ENCODE data around the gene FNTB. TPM values are rescaled to one million over a fixed set of nuclear protein-coding genes. Genes with fewer than 3 reads are reported as not detected.

FNTB gene
- total RNA-seq, 1 experiment from 2014 or later, result 26.7 TPM

- TF ChIP-seq REST (IDR thresholded peaks at IDR 0.05; ENCODE audit: low read depth), result no peak
- TF ChIP-seq CEBPB (IDR thresholded peaks at IDR 0.05; ENCODE audit: low read depth), result no peak
- TF ChIP-seq POLR2AphosphoS5 (IDR thresholded peaks at IDR 0.05; ENCODE audit: low read depth, low read length), result no peak
Measured at GRCh38 chr14:65106736-65107135, 120.0 kb downstream of the FNTB start (continued).

GRCh38 chr14:65107200-65107599, 120.5 kb downstream of the FNTB start:
- H2AFZ ChIP-seq (ENCODE audit: low read depth, low read length, poor library complexity, severe bottlenecking), result no peak overlapping the region
- H3K9me3 ChIP-seq (ENCODE audit: control insufficient read depth in 1 of 2, insufficient read depth in 1 of 2, low read depth in 1 of 2, low read length in 2 of 2), result no peaks in the 10 kb centered on the region
- POLR2A ChIA-PET, result no interaction called here
- 0 out of 2 replicates have a peak, but pooled peaks cover 2% of the 10 kb centered on the region for H3K9me2 ChIP-seq (ENCODE audit: insufficient read depth)
- DNase-seq (ENCODE audit: low read depth, low spot score) (no peak), ATAC-seq (no peak)
- H3K4me2 ChIP-seq (ENCODE audit: low read length), result no peak overlapping the region
- peaks cover 3 to 10% of the 10 kb centered on the region in 2 experiments; a peak in 2 of 4 replicates for H3K4me1 ChIP-seq (ENCODE audit: control insufficient read depth in 1 of 2, insufficient read depth in 2 of 2, low read length in 2 of 2)
- H3K36me3 ChIP-seq (ENCODE audit: control insufficient read depth in 1 of 2, insufficient read depth in 2 of 2, low read length in 2 of 2), result no peaks in the 10 kb centered on the region
- no peak overlapping the region for H3K9ac ChIP-seq (ENCODE audit: low read length)
- no peaks in the 10 kb centered on the region for H3K79me2 ChIP-seq (ENCODE audit: insufficient read depth, low read length)
- CTCF ChIA-PET, result no interaction called here
- no TSS peak for BruUV-seq (replicated peaks)
- no peak overlapping the region for H3K27ac ChIP-seq (ENCODE audit: low read depth, low read length)
- intact Hi-C loops (cut with micrococcal nuclease), result no loop called here
- no peaks in the 10 kb centered on the region for H4K20me1 ChIP-seq (ENCODE audit: insufficient read depth)
- RAD21 ChIA-PET (ENCODE audit: low non-redundant PET in 1 of 2, low total read pairs in 2 of 2, uncharacterized antibody in 2 of 2, unreplicated experiment in 2 of 2), result no interaction called here
- TF ChIP-seq ZNF274 (IDR thresholded peaks at IDR 0.05; ENCODE audit: low read depth, low read length), result no peak
- no peak overlapping the region for H3K4me3 ChIP-seq (replicated peaks in 1 of 2; ENCODE audit: low read depth in 1 of 2, low read length in 2 of 2)
- H3K27me3 ChIP-seq (ENCODE audit: insufficient read depth, low read length), result no peaks in the 10 kb centered on the region

- Histone ChIP-seq H3K4me3 (replicated peaks in 1 of 2; ENCODE audit: low read depth in 1 of 2, low read length in 2 of 2) (no peak overlapping the region), H3K27me3 (ENCODE audit: insufficient read depth, low read length) (no peaks in the 10 kb centered on the region), H3K9me2 (ENCODE audit: insufficient read depth) (0 out of 2 replicates have a peak, but pooled peaks cover under 1% of the 10 kb centered on the region), H2AFZ (ENCODE audit: low read depth, low read length, poor library complexity, severe bottlenecking) (no peak overlapping the region), H3K4me2 (ENCODE audit: low read length) (no peak overlapping the region), H3K9me3 (ENCODE audit: control insufficient read depth in 1 of 2, insufficient read depth in 1 of 2, low read depth in 1 of 2, low read length in 2 of 2) (no peaks in the 10 kb centered on the region), H3K27ac (ENCODE audit: low read depth, low read length) (no peak overlapping the region), H4K20me1 (ENCODE audit: insufficient read depth) (no peaks in the 10 kb centered on the region), H3K4me1 (ENCODE audit: control insufficient read depth in 1 of 2, insufficient read depth in 2 of 2, low read length in 2 of 2) (no peaks in the 10 kb centered on the region), H3K36me3 (ENCODE audit: control insufficient read depth in 1 of 2, insufficient read depth in 2 of 2, low read length in 2 of 2) (no peaks in the 10 kb centered on the region), H3K9ac (ENCODE audit: low read length) (no peak overlapping the region), H3K79me2 (ENCODE audit: insufficient read depth, low read length) (no peaks in the 10 kb centered on the region)
- no peak for DNase-seq (ENCODE audit: low read depth, low spot score)
- RAD21 ChIA-PET (ENCODE audit: low non-redundant PET in 1 of 2, low total read pairs in 2 of 2, uncharacterized antibody in 2 of 2, unreplicated experiment in 2 of 2), result no interaction called here
- BruUV-seq (replicated peaks), result no TSS peak
- POLR2A ChIA-PET, result no interaction called here
- intact Hi-C loops (cut with micrococcal nuclease), result no loop called here
- CTCF ChIA-PET, result no interaction called here
- no peak for ATAC-seq
- TF ChIP-seq EGR1 (IDR thresholded peaks at IDR 0.05; ENCODE audit: low read depth) (no peak), CTCF (IDR thresholded peaks at IDR 0.05 in 2 of 3, conservative IDR thresholded peaks at IDR 0.05 in 1 of 3; ENCODE audit: borderline replicate concordance in 1 of 3, insufficient read depth in 1 of 3, low read depth in 2 of 3, low read length in 2 of 3) (no peak), REST (IDR thresholded peaks at IDR 0.05; ENCODE audit: low read depth) (no peak), POLR2AphosphoS5 (IDR thresholded peaks at IDR 0.05; ENCODE audit: low read depth, low read length) (no peak), ELF1 (IDR thresholded peaks at IDR 0.05; ENCODE audit: borderline replicate concordance, low read depth) (no peak), RAD21 (IDR thresholded peaks at IDR 0.05; ENCODE audit: low read depth) (no peak), SIN3A (IDR thresholded peaks at IDR 0.05; ENCODE audit: low read depth) (no peak)
Measured at GRCh38 chr14:65109357-65109756, 122.7 kb downstream of the FNTB start.
